Measurements from ENCODE around the gene HSD17B1. TPM values are rescaled to one million over a fixed set of nuclear protein-coding genes. Genes with fewer than 3 reads are reported as not detected.

The HSD17B1 gene
- total RNA-seq, 1 donor from 2014 or later, result 3.2 TPM

- DNase-seq (ENCODE audit: low spot score), result no peak
Observed at GRCh38 chr17:42603318-42603717, 50.6 kb downstream of the HSD17B1 start.

Small RNA genes lying within 50 kb of the gene (microRNA-seq; reads per million reads assigned to microRNA genes)
- 2.9 reads per million for gene MIR5010 (ENCODE audit: borderline number of aligned reads)

Other genes with a start within 250 kb of the HSD17B1 start
- gene STAT3, start 164.5 kb upstream of the HSD17B1 start, total RNA-seq, result 353 TPM
- gene CAVIN1, start 129.7 kb upstream of the HSD17B1 start, total RNA-seq, result 681 TPM
- gene ATP6V0A1, start 94.0 kb upstream of the HSD17B1 start, total RNA-seq, result 84.1 TPM
- gene NAGLU, start 16.7 kb upstream of the HSD17B1 start, total RNA-seq, result 58.7 TPM
- gene COASY, start 9.2 kb downstream of the HSD17B1 start, total RNA-seq, result 57.3 TPM
- 50.6 TPM for gene MLX, start 14.2 kb downstream of the HSD17B1 start, total RNA-seq
- 2.2 TPM for gene PSMC3IP, start 24.8 kb downstream of the HSD17B1 start, total RNA-seq
- 63.9 TPM for gene RETREG3, start 56.5 kb downstream of the HSD17B1 start, total RNA-seq
- 45.2 TPM for gene TUBG1, start 56.8 kb downstream of the HSD17B1 start, total RNA-seq
- gene TUBG2, start 106.4 kb downstream of the HSD17B1 start, total RNA-seq, result 17.6 TPM
- 16.8 TPM for gene PLEKHH3, start 124.1 kb downstream of the HSD17B1 start, total RNA-seq
- 1.2 TPM for gene CCR10, start 128.9 kb downstream of the HSD17B1 start, total RNA-seq
- gene CNTNAP1, start 129.6 kb downstream of the HSD17B1 start, total RNA-seq, result 3.7 TPM
- gene EZH1, start 192.1 kb downstream of the HSD17B1 start, total RNA-seq, result 50.5 TPM
- gene RAMP2, start 208.3 kb downstream of the HSD17B1 start, total RNA-seq, result 58.2 TPM
- 41.1 TPM for gene VPS25, start 220.5 kb downstream of the HSD17B1 start, total RNA-seq
- gene WNK4, start 227.7 kb downstream of the HSD17B1 start, total RNA-seq, result not detected
- gene COA3, start 245.8 kb downstream of the HSD17B1 start, total RNA-seq, result 56.7 TPM
- gene CNTD1, start 245.9 kb downstream of the HSD17B1 start, total RNA-seq, result not detected

All from mesenteric fat pad (tissue), 1 donor.